Endometrium (tissue), 2 donors: ENCODE results near the gene ICAM2.
"Not testable (repeated sequence)": the region's sequence is repeated elsewhere in the genome, so short reads cannot be mapped to it uniquely, and the experiment has no call there.

Experiments used
- FAIRE-seq: peaks from 2 replicates; lab custom pipeline; 2012; peaks lifted over from hg19 to GRCh38; lab: Jason Lieb, UNC
- donor health status: control.
- donor health status: control.

Gene ICAM2

GRCh38 chr17:63996430-63997182 lies 23.8 kb downstream of the ICAM2 start:
- no peak for FAIRE-seq

- no peak for FAIRE-seq
Measured at GRCh38 chr17:63995626-63996025, 24.8 kb downstream of the ICAM2 start.

GRCh38 chr17:63993368-63993985 lies 27.0 kb downstream of the ICAM2 start:
- FAIRE-seq: no peak

GRCh38 chr17:63991611-63992010 lies 28.8 kb downstream of the ICAM2 start:
- FAIRE-seq: no peak

GRCh38 chr17:63989622-63990345 lies 30.6 kb downstream of the ICAM2 start:
- FAIRE-seq: no peak

GRCh38 chr17:63988741-63989621 lies 31.5 kb downstream of the ICAM2 start:
- FAIRE-seq: no peak

GRCh38 chr17:63988127-63988478 lies 32.3 kb downstream of the ICAM2 start:
- no peak for FAIRE-seq

- FAIRE-seq: no peak
Measured at GRCh38 chr17:63987221-63988126, 33.0 kb downstream of the ICAM2 start.

- FAIRE-seq: no peak
Measured at GRCh38 chr17:63986821-63987220, 33.6 kb downstream of the ICAM2 start.

GRCh38 chr17:63985387-63986140 lies 34.9 kb downstream of the ICAM2 start:
- no peak for FAIRE-seq

- no peak for FAIRE-seq
Measured at GRCh38 chr17:63984651-63985386, 35.6 kb downstream of the ICAM2 start.

GRCh38 chr17:63984236-63984635 lies 36.2 kb downstream of the ICAM2 start:
- no peak for FAIRE-seq

- FAIRE-seq: no peak
Measured at GRCh38 chr17:63983320-63983719, 37.1 kb downstream of the ICAM2 start.

- not testable (repeated sequence) for FAIRE-seq
Measured at GRCh38 chr17:63982641-63983040, 37.8 kb downstream of the ICAM2 start.

- no peak for FAIRE-seq
Measured at GRCh38 chr17:63978272-63979200, 41.9 kb downstream of the ICAM2 start.

GRCh38 chr17:63976702-63977101 lies 43.7 kb downstream of the ICAM2 start:
- FAIRE-seq: no peak

- no peak for FAIRE-seq
Measured at GRCh38 chr17:63975541-63976092, 44.8 kb downstream of the ICAM2 start.

- no peak for FAIRE-seq
Measured at GRCh38 chr17:63974594-63975192, 45.7 kb downstream of the ICAM2 start.
